ENCODE results near the gene MAGEA9B.
"Not testable (repeated sequence)": the region's sequence is repeated elsewhere in the genome, so short reads cannot be mapped to it uniquely, and the experiment has no call there.

The MAGEA9B gene

DNA sequence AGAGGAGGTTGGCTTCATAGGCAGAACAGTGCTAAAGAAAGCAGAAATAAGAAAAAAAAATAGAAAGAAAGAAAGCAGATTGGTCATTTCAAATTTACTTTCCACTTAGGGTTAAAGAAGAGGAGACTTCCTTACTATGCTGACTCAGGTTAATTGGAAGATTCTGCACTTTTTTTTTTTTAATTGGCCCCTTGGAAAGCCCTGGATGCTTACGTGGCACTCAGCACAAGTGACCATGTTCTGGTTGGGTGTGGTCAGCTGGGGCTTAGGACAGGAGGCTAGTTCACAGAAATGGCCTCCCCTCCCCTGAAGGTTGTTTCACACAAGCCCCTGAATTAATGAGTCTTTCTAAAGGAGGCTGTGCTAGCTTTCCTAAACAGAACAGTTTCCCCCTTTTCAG lies 14.5 kb downstream of the MAGEA9B start:
- H3K4me3 ChIP-seq = no peak overlapping the region
- DNase-seq (ENCODE audit: low spot score) = no peak
- H3K27ac ChIP-seq = no peak overlapping the region
- TF ChIP-seq, protein P1, sequence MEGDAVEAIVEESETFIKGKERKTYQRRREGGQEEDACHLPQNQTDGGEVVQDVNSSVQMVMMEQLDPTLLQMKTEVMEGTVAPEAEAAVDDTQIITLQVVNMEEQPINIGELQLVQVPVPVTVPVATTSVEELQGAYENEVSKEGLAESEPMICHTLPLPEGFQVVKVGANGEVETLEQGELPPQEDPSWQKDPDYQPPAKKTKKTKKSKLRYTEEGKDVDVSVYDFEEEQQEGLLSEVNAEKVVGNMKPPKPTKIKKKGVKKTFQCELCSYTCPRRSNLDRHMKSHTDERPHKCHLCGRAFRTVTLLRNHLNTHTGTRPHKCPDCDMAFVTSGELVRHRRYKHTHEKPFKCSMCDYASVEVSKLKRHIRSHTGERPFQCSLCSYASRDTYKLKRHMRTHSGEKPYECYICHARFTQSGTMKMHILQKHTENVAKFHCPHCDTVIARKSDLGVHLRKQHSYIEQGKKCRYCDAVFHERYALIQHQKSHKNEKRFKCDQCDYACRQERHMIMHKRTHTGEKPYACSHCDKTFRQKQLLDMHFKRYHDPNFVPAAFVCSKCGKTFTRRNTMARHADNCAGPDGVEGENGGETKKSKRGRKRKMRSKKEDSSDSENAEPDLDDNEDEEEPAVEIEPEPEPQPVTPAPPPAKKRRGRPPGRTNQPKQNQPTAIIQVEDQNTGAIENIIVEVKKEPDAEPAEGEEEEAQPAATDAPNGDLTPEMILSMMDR (IDR thresholded peaks at IDR 0.05) = no peak

DNA sequence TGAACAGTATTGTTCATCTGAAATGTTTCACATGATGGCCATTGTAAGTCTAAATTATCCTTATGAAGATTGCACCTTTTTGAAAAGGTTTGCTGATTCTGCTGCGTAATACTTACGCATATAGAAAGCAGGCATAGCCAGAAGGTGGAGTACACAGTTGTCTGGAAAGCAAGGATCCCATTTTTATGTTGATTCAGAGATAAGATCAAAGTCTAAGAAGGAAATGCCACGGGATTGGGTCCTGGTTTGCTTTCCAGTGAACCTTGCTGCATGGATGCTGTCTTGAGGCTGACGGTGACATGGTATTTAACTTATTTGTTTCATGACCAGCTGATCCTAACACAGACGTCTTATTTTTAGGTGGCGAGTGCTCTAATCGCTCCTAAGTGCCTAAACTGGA lies 15.5 kb downstream of the MAGEA9B start:
- Histone ChIP-seq H3K27ac (no peak overlapping the region), H3K4me3 (no peak overlapping the region)
- TF ChIP-seq, protein P1 (IDR thresholded peaks at IDR 0.05) = no peak
- no peak for DNase-seq (ENCODE audit: low spot score)

DNA sequence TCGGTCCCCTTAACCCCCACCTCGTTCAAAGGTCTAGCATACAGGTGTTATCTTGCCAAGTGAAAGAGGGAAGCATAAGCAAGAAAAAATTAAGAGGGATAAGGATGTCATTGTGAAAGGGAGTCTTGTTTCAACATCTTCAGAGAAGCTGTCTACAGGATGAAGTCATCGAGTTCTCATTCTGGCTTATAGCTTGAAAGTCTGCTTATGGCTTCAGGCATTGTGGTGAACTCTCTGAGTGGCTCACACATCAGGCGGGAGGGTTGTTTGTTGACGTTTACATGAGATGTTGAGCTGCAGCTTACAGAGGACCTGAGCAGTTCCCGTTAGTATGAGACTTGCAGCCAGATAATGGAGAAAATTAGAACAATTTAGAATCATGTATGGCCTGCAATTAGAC lies 16.6 kb downstream of the MAGEA9B start:
- no peak overlapping the region for H3K27ac ChIP-seq
- TF ChIP-seq, protein P1 (IDR thresholded peaks at IDR 0.05) = no peak
- no peak overlapping the region for H3K4me3 ChIP-seq
- no peak for DNase-seq (ENCODE audit: low spot score)

DNA sequence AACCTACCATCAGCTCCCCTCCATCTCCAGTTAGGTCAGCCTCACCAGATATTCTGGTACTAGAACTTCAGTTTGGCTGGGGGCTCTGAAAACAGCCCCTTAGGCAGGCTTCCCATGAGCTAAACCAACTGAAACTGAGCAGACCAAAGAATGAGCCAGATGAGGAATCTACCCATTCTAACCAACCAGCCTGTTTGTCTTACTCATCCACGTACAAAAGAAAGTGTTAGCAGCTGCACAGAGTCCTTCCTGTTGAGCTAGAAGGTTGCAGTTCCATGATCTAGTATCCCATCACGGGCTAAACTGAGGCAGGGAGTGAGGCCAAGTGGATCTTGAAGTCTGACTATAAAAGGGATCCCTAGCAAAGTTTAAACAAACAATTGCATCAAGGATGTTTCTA lies 17.5 kb downstream of the MAGEA9B start:
- DNase-seq (ENCODE audit: low spot score) = no peak
- Histone ChIP-seq H3K4me3 (no peak overlapping the region), H3K27ac (no peak overlapping the region)
- TF ChIP-seq, protein P1 (IDR thresholded peaks at IDR 0.05) = no peak

DNA sequence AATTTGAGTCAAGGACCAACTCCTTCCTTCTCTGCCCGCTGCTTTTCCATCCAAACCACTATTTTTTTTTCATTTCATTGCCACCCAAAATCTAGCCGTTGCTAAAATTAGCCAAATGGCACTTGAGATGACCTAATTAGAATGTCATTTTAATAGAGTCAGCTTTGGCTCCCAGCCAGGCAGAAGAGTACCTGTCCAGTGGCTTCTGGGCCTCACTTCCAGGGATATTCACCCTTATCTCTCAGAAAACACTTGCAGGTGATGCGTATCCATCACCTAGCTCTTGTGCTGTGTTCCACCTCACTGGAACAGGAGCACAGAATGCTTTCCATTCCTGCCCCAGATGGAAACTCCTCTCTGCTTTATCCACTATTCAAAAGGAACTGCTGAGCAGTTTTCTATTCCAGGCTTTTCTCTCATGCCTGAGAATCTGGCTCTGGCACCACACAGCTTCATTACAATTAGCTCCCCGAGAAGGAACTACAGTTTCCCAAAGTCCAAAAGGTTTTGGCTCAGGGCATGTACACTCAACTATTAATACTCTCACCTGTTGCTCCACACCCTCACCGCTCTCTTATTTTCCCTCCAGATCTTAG lies 18.5 kb downstream of the MAGEA9B start:
- no peak overlapping the region for H3K4me3 ChIP-seq

DNA sequence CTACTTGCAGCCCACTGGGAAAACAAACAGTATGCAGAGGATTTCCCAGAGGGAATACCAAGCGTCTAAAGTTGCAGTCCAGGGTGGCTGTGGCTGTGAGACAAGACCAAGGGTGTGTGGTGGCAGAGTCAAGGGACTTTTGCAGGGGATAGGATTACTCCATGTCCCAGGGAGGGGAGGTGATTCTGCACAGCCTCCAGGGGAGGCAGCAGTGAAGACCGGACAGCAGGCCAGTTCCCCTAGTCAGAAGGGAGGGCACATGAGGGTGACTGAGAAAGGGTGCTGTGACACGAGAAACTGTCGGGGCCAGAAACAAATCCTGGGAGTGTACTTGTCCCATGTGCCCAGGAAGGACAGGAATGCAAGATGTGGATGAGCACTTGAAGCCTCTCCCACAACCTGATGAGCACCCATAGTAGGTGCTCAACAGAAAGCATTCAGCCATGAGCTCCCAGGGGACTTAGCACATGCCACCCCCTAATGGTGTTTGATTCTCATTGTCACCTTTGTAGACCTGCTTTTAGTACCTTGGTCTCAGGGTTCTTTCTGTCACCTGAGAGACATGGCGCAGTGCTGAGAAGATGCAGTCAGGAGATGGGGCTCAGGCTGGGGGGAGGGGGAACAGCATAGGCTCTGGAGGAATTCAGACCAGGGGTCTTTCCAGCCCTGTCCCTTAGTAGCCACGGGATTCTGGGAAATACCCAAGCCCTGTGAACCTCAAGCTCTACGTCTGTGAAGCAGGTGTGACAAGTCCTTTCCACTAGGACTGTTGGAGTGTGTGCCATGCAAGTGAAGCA lies 19.4 kb downstream of the MAGEA9B start:
- no peak overlapping the region for H3K27ac ChIP-seq
- no peak overlapping the region for H3K4me3 ChIP-seq
- TF ChIP-seq, protein P1 (IDR thresholded peaks at IDR 0.05) = no peak
- no peak for DNase-seq (ENCODE audit: low spot score)

More for the DNA sequence above, 18.5 kb downstream of the MAGEA9B start:
- no peak for DNase-seq (ENCODE audit: low spot score)
- TF ChIP-seq, protein P1 (IDR thresholded peaks at IDR 0.05) = no peak
- no peak overlapping the region for H3K27ac ChIP-seq

DNA sequence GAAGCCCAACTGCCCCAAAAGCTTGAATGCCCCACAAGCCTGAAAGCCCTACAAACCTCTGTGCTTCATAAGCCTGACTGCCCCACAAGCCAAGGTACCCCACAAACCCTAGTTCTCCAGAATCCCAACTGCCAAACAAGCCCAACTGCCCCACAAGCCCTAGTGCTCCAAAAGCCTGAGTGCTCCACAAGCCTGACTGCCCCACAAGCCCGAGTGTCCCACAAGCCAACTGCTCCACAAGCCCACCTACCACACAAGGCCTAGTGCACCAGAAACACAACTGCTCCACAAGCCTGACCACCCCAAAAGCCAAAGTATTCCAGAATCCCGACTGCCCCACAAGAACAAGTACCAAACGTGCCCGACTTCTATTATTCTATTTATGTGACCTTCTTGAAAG lies 23.9 kb downstream of the MAGEA9B start:
- no peak for DNase-seq (ENCODE audit: low spot score)
- TF ChIP-seq, protein P1 (IDR thresholded peaks at IDR 0.05) = no peak

DNA sequence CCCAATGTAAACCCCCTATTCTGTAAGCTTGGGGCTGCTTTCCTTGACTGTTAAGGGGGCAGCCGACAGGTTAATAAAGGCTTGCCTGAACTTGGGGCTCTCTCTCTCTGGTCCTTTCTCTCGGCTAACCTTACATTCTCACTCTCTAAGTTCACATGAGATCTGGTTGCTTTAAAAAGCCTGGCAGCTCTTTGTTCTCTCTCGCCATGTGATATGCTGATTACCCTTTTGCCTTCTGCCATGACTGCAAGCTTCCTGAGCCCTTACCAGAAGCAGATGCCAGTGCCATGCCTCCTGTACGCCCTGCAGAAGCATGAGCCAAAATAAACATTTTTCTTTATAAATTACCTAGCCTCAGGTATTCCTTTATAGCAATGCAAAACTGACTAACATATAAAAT lies 32.0 kb downstream of the MAGEA9B start:
- not testable (repeated sequence) for DNase-seq (ENCODE audit: low spot score); H3K4me3 ChIP-seq; H3K27ac ChIP-seq

More for the DNA sequence above, 23.9 kb downstream of the MAGEA9B start:
- Histone ChIP-seq H3K4me3 (no peak overlapping the region), H3K27ac (no peak overlapping the region)

DNA sequence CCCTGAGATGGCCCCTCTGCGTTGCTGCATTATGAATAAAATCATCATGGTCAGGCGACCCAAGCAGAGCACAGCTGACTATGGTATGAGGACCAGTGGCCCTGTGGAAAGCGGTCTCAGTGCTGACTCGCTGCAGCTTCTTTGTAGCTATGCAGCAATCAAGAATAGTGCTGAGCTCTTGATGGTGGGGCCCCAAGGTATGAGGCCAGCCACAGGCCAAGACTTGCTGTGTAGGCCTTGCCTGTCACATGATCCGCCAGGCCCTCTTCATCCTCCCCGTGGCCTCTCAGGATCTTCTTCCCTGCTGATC lies 35.4 kb downstream of the MAGEA9B start:
- DNase-seq (ENCODE audit: low spot score); H3K27ac ChIP-seq; H3K4me3 ChIP-seq: not testable (repeated sequence)

DNA sequence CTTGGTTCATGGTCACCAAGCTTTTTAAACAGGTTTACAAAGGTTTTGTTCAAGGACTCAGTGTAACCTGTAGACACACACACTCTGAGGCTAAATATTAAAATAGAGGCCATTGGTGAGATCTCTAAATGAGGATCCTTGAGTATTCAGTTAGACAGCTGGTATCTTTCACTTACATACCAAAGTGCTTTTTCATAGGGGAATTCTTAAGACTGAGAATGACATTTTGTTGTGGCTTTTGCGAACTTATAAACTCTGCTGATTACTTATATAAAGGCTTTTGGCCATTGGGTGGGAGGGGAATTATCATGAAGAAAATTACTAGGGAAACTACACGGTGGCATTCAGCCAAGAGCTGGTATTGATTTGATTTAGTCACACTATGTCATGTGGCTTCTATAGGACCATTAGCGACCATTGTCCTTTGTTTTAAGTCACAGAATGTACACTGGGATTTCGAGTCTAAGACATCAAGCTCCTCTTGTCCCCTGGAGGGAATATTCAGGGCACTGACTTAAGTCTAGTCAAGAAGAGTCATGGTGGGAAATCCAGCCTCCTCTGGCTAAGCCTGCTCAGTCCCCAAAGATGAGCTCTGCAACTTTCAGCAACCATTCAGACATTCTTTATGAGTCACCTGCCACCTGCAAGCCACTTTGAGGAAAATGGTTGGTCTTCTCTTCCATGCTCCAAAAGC lies 35.9 kb downstream of the MAGEA9B start:
- not testable (repeated sequence) for H3K27ac ChIP-seq; H3K4me3 ChIP-seq; DNase-seq (ENCODE audit: low spot score)
